GM13977 (cell line): ENCODE data around the gene COG2.
"Not testable (repeated sequence)": the region's sequence is repeated elsewhere in the genome, so short reads cannot be mapped to it uniquely, and the experiment has no call there.

Experiments used
- DNase-seq: peaks from one replicate; pipeline ENCODE4 v3.0.0; 2012; ENCODE audit warnings: low spot score
- CTCF ChIP-seq: IDR thresholded peaks from 2 replicates; pipeline ENCODE4 v1.5.1; 2012; ENCODE audit warnings: mild to moderate bottlenecking, control low read depth; ENCODE audit not compliant: insufficient read depth; ENCODE audit errors: extremely low read depth, missing control alignments
- in situ Hi-C: fragments of 300-500 bp; cut with MboI; formaldehyde crosslinking; loops from one replicate; pipeline ENCODE4 v1.12.0; 2022; ENCODE audit warnings: low sequenced_read_pairs, low pct_unique_long_range_greater_than_20kb, mixed read lengths, inconsistent platforms; ENCODE audit not compliant: unreplicated experiment

The COG2 gene

GRCh38 chr1:230599926-230600656, 42.2 kb upstream of the COG2 start:
- no peak for DNase-seq
- in situ Hi-C loops: no loop called here
- no peak for TF ChIP-seq CTCF

GRCh38 chr1:230600657-230601400, 41.5 kb upstream of the COG2 start:
- DNase-seq, in situ Hi-C loops: not testable (repeated sequence)

GRCh38 chr1:230609208-230609607, 33.1 kb upstream of the COG2 start:
- in situ Hi-C loops: no loop called here
- no peak for TF ChIP-seq CTCF
- DNase-seq: no peak

GRCh38 chr1:230610589-230610988, 31.7 kb upstream of the COG2 start:
- in situ Hi-C loops: no loop called here
- no peak for DNase-seq
- TF ChIP-seq CTCF: no peak

- no peak for DNase-seq
These were observed 31.0 kb upstream of the COG2 start for GRCh38 chr1:230611128-230611877.

GRCh38 chr1:230611878-230612235, 30.4 kb upstream of the COG2 start:
- no peak for DNase-seq
- no peak for TF ChIP-seq CTCF
- in situ Hi-C loops: no loop called here

More at GRCh38 chr1:230611128-230611877, 31.0 kb upstream of the COG2 start:
- in situ Hi-C loops: no loop called here
- no peak for TF ChIP-seq CTCF
